ENCODE results near the gene FAM135A. TPM values are rescaled to one million over a fixed set of nuclear protein-coding genes. Genes with fewer than 3 reads are reported as not detected.

The FAM135A gene
- total RNA-seq, 1 experiment from 2014 or later, result 31.5 TPM

GRCh38 chr6:70388814-70389213 is 24.5 kb upstream of the FAM135A start:
- CTCF ChIA-PET, result interaction anchor here (0.5 kb wide), 1 partner anchor 282 kb away, joined by 3 read pairs; no protein-coding TSS in a partner anchor
- intact Hi-C loops (cut with micrococcal nuclease; ENCODE audit: unreplicated experiment), result no loop called here
- no TSS peak for BruUV-seq (replicated peaks)

GRCh38 chr6:70389261-70389660 is 24.0 kb upstream of the FAM135A start:
- Histone ChIP-seq H3K36me3 (ENCODE audit: control insufficient read depth, insufficient read depth, low read length) (no peaks in the 10 kb centered on the region), H3K4me1 (ENCODE audit: control insufficient read depth, insufficient read depth, low read length) (no peaks in the 10 kb centered on the region), H3K4me3 (ENCODE audit: low read depth in 2 of 2, low read length in 2 of 2) (no peak overlapping the region), H3K27ac (ENCODE audit: low read length) (no peak overlapping the region), H3K27me3 (ENCODE audit: control insufficient read depth, insufficient read depth, low read length) (no peaks in the 10 kb centered on the region; the same call in none of the 2 replicates), H3K9me3 (ENCODE audit: control insufficient read depth, insufficient read depth, low read depth, low read length) (no peaks in the 10 kb centered on the region)
- BruUV-seq (replicated peaks), result no TSS peak
- TF ChIP-seq SIN3A (IDR thresholded peaks at IDR 0.05; ENCODE audit: borderline replicate concordance, insufficient read depth, low read depth, low read length) (no peak), TCF7L2 (IDR thresholded peaks at IDR 0.05; ENCODE audit: low read depth, low read length) (no peak), POLR2AphosphoS5 (IDR thresholded peaks at IDR 0.05; ENCODE audit: low read depth, low read length) (no peak), REST (IDR thresholded peaks at IDR 0.05; ENCODE audit: insufficient read depth in 1 of 2, low read depth in 2 of 2, low read length in 1 of 2) (no peak), CTCF (IDR thresholded peaks at IDR 0.05) (no peak)
- intact Hi-C loops (cut with micrococcal nuclease; ENCODE audit: unreplicated experiment) (no loop called here), in situ Hi-C loops (cut with HindIII; ENCODE audit: low pct_unique_long_range_greater_than_20kb, low sequenced_read_pairs) (no loop called here)
- POLR2A ChIA-PET, result interaction anchor here (0.6 kb wide), 1 partner anchor 8 kb away, joined by 4 read pairs; no protein-coding TSS in a partner anchor
- no peak for DNase-seq (ENCODE audit: low read depth, low spot score)
- CTCF ChIA-PET, result interaction anchor here (0.5 kb wide), 1 partner anchor 281 kb away, joined by 3 read pairs; no protein-coding TSS in a partner anchor
- ATAC-seq, result no peak

More at GRCh38 chr6:70388814-70389213, 24.5 kb upstream of the FAM135A start:
- in situ Hi-C loops (cut with HindIII; ENCODE audit: low pct_unique_long_range_greater_than_20kb, low sequenced_read_pairs), result no loop called here
- no peak for DNase-seq (ENCODE audit: low read depth, low spot score)
- TF ChIP-seq TCF7L2 (IDR thresholded peaks at IDR 0.05; ENCODE audit: low read depth, low read length) (no peak), REST (IDR thresholded peaks at IDR 0.05; ENCODE audit: insufficient read depth in 1 of 2, low read depth in 2 of 2, low read length in 1 of 2) (no peak), SIN3A (IDR thresholded peaks at IDR 0.05; ENCODE audit: borderline replicate concordance, insufficient read depth, low read depth, low read length) (no peak), POLR2AphosphoS5 (IDR thresholded peaks at IDR 0.05; ENCODE audit: low read depth, low read length) (no peak), CTCF (IDR thresholded peaks at IDR 0.05) (no peak)
- POLR2A ChIA-PET, result interaction anchor here (0.6 kb wide), 1 partner anchor 8 kb away, joined by 4 read pairs; no protein-coding TSS in a partner anchor
- Histone ChIP-seq H3K27me3 (ENCODE audit: control insufficient read depth, insufficient read depth, low read length) (no peaks in the 10 kb centered on the region; the same call in none of the 2 replicates), H3K27ac (ENCODE audit: low read length) (no peak overlapping the region), H3K4me3 (ENCODE audit: low read depth in 2 of 2, low read length in 2 of 2) (no peak overlapping the region), H3K4me1 (ENCODE audit: control insufficient read depth, insufficient read depth, low read length) (no peaks in the 10 kb centered on the region), H3K36me3 (ENCODE audit: control insufficient read depth, insufficient read depth, low read length) (no peaks in the 10 kb centered on the region), H3K9me3 (ENCODE audit: control insufficient read depth, insufficient read depth, low read depth, low read length) (no peaks in the 10 kb centered on the region)
- no peak for ATAC-seq

Measured in Panc1 (cell line).